HEK293 (cell line): Measurements from ENCODE around the gene SCFD2.

Source experiments
- REST ChIP-seq: fragments of 450-650 bp; formaldehyde crosslinking; IDR thresholded peaks from 2 replicates; pipeline ENCODE4 v1.5.1; 2016; ENCODE audit warnings: missing biosample characterization, missing genetic modification characterization
- ZBTB20 ChIP-seq: fragments of 450-650 bp; formaldehyde crosslinking; IDR thresholded peaks from 2 replicates; pipeline ENCODE4 v1.5.1; 2016; ENCODE audit warnings: missing biosample characterization, missing genetic modification characterization
- ZBTB7A ChIP-seq: fragments of 450-650 bp; formaldehyde crosslinking; IDR thresholded peaks from 2 replicates; pipeline ENCODE4 v1.5.1; 2016; ENCODE audit warnings: low read depth, missing biosample characterization, missing genetic modification characterization
- ZNF121 ChIP-seq: fragments of 450-650 bp; formaldehyde crosslinking; IDR thresholded peaks from 2 replicates; pipeline ENCODE4 v1.5.1; 2016; ENCODE audit warnings: missing biosample characterization, missing genetic modification characterization
- ZNF366 ChIP-seq: fragments of 450-650 bp; formaldehyde crosslinking; conservative IDR thresholded peaks from 2 replicates; pipeline ENCODE4 v1.5.1; 2016; ENCODE audit warnings: missing biosample characterization, missing genetic modification characterization
- ZNF423 ChIP-seq: fragments of 450-650 bp; formaldehyde crosslinking; IDR thresholded peaks from 2 replicates; pipeline ENCODE4 v1.5.1; 2016; ENCODE audit warnings: missing biosample characterization, missing genetic modification characterization
- ZNF473 ChIP-seq: fragments of 450-650 bp; formaldehyde crosslinking; IDR thresholded peaks from 2 replicates; pipeline ENCODE4 v1.5.1; 2017; ENCODE audit warnings: missing biosample characterization, missing genetic modification characterization
- ZNF623 ChIP-seq: fragments of 450-650 bp; formaldehyde crosslinking; IDR thresholded peaks from 2 replicates; pipeline ENCODE4 v1.5.1; 2016; ENCODE audit warnings: missing biosample characterization, missing genetic modification characterization
- ZNF791 ChIP-seq: fragments of 450-650 bp; formaldehyde crosslinking; IDR thresholded peaks from 2 replicates; pipeline ENCODE4 v1.5.1; 2016; ENCODE audit warnings: missing biosample characterization, missing genetic modification characterization
- ZNF792 ChIP-seq: fragments of 450-650 bp; formaldehyde crosslinking; IDR thresholded peaks from 2 replicates; pipeline ENCODE4 v1.5.1; 2016; ENCODE audit warnings: missing biosample characterization, missing genetic modification characterization
- TF ChIP-seq, protein P1 (sequence below): fragments of 450-650 bp; formaldehyde crosslinking; IDR thresholded peaks from 2 replicates; pipeline ENCODE4 v1.5.1; 2016; ENCODE audit warnings: missing biosample characterization, missing genetic modification characterization
- TF ChIP-seq, protein P2 (sequence below): fragments of 450-650 bp; formaldehyde crosslinking; IDR thresholded peaks from 2 replicates; pipeline ENCODE4 v1.5.1; 2016; ENCODE audit warnings: missing biosample characterization, missing genetic modification characterization
- TF ChIP-seq, protein P3 (sequence below): fragments of 450-650 bp; formaldehyde crosslinking; IDR thresholded peaks from 2 replicates; pipeline ENCODE4 v1.5.1; 2016; ENCODE audit warnings: missing biosample characterization, missing genetic modification characterization, low read depth

DNA sequence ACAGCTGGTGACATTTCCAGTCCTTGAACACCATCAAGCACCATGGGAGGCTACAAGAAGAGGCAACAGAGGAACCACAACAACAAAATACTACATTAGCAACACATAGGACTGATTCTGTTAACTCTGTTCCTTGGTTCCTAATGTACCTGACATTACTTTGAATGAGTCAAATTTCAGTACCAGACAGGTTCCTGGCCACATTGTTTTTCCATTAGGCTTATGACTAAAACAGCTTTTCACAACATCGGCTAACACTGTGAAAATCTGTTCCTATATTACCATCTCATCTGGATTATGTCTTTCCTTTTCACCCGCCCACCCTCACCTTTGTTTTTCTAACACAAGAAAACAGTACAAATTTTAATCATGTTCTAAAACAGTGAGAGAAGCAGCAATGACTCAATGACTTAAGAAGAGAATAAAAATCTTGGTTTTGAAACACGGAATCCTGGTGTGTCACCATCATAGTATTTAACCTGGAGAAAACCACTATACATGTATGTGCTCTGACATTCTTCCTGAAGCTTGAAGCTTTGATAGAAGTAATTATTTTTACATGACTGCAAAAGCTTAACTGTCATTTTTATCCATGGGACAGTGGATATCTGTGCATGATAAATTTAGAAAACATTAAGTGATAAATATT lies 143.9 kb downstream of the SCFD2 start:
- no peak for TF ChIP-seq ZBTB20
- TF ChIP-seq, protein P1, sequence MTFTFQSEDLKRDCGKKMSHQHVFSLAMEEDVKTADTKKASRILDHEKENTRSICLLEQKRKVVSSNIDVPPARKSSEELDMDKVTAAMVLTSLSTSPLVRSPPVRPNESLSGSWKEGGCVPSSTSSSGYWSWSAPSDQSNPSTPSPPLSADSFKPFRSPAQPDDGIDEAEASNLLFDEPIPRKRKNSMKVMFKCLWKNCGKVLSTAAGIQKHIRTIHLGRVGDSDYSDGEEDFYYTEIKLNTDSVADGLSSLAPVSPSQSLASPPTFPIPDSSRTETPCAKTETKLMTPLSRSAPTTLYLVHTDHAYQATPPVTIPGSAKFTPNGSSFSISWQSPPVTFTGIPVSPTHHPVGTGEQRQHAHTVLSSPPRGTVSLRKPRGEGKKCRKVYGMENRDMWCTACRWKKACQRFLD (tag by site-specific recombination), result no peak
- TF ChIP-seq, protein P2, sequence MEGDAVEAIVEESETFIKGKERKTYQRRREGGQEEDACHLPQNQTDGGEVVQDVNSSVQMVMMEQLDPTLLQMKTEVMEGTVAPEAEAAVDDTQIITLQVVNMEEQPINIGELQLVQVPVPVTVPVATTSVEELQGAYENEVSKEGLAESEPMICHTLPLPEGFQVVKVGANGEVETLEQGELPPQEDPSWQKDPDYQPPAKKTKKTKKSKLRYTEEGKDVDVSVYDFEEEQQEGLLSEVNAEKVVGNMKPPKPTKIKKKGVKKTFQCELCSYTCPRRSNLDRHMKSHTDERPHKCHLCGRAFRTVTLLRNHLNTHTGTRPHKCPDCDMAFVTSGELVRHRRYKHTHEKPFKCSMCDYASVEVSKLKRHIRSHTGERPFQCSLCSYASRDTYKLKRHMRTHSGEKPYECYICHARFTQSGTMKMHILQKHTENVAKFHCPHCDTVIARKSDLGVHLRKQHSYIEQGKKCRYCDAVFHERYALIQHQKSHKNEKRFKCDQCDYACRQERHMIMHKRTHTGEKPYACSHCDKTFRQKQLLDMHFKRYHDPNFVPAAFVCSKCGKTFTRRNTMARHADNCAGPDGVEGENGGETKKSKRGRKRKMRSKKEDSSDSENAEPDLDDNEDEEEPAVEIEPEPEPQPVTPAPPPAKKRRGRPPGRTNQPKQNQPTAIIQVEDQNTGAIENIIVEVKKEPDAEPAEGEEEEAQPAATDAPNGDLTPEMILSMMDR, result no peak
- no peak for TF ChIP-seq ZNF121 (tag by site-specific recombination)
- no peak for TF ChIP-seq REST
- no peak for TF ChIP-seq ZNF791
- no peak for TF ChIP-seq ZNF792 (tag by site-specific recombination)
- TF ChIP-seq, protein P3, sequence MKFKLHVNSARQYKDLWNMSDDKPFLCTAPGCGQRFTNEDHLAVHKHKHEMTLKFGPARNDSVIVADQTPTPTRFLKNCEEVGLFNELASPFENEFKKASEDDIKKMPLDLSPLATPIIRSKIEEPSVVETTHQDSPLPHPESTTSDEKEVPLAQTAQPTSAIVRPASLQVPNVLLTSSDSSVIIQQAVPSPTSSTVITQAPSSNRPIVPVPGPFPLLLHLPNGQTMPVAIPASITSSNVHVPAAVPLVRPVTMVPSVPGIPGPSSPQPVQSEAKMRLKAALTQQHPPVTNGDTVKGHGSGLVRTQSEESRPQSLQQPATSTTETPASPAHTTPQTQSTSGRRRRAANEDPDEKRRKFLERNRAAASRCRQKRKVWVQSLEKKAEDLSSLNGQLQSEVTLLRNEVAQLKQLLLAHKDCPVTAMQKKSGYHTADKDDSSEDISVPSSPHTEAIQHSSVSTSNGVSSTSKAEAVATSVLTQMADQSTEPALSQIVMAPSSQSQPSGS (tag by site-specific recombination), result no peak
- no peak for TF ChIP-seq ZBTB7A (tag by site-specific recombination)
- TF ChIP-seq ZNF623, result no peak
- TF ChIP-seq ZNF423 (tag by site-specific recombination), result no peak
- no peak for TF ChIP-seq ZNF366 (tag by site-specific recombination)
- TF ChIP-seq ZNF473 (tag by site-specific recombination), result no peak
